HFFc6 (cell line): ENCODE data around the gene HOXD11. TPM values are rescaled to one million over a fixed set of nuclear protein-coding genes. Genes with fewer than 3 reads are reported as not detected.

Source experiments
- DNase-seq: peaks from one replicate; pipeline ENCODE4 v3.0.0-alpha.2; 2018
- H3K27ac Mint-ChIP-seq: 2 replicates; pipeline ENCODE4 v1.8.0; 2020; ENCODE audit warnings: mild to moderate bottlenecking, mixed read lengths
- H3K27me3 Mint-ChIP-seq: 2 replicates; pipeline ENCODE4 v1.8.0; 2021; ENCODE audit warnings: mild to moderate bottlenecking, moderate library complexity, mixed read lengths; ENCODE audit not compliant: insufficient read depth
- H3K36me3 Mint-ChIP-seq: 2 replicates; pipeline ENCODE4 v1.8.0; 2021; ENCODE audit warnings: low read depth, mixed read lengths
- H3K4me1 Mint-ChIP-seq: 2 replicates; pipeline ENCODE4 v1.8.0; 2020; ENCODE audit warnings: low read depth, mixed read lengths
- H3K4me3 Mint-ChIP-seq: 2 replicates; pipeline ENCODE4 v1.8.0; 2020; ENCODE audit warnings: mild to moderate bottlenecking, moderate library complexity, mixed read lengths
- H3K9me3 Mint-ChIP-seq: 2 replicates; pipeline ENCODE4 v1.8.0; 2020; ENCODE audit warnings: mild to moderate bottlenecking, mixed read lengths
- CTCF ChIP-seq: fragments of 200-600 bp; sonication (generic); IDR thresholded peaks from 2 replicates; pipeline ENCODE4 v1.5.0; 2021; ENCODE audit warnings: antibody characterized with exemption, mild to moderate bottlenecking
- total RNA-seq, 6 experiments: library from RNA; stranded (reverse); fragmentation: NEBNext Ultra II Directional; extraction: Animal tissue kit (Norgen Biotek cat#: 25700); gene quantifications; 2 replicates in 1 of 6; 3 replicates in 5 of 6; pipeline ENCODE4 v1.2.3, GENCODE V29; 2021

The HOXD11 gene
- total RNA-seq, 6 experiments from 2014 or later, result 6.0 to 10.2 (median 7.6) TPM

DNA sequence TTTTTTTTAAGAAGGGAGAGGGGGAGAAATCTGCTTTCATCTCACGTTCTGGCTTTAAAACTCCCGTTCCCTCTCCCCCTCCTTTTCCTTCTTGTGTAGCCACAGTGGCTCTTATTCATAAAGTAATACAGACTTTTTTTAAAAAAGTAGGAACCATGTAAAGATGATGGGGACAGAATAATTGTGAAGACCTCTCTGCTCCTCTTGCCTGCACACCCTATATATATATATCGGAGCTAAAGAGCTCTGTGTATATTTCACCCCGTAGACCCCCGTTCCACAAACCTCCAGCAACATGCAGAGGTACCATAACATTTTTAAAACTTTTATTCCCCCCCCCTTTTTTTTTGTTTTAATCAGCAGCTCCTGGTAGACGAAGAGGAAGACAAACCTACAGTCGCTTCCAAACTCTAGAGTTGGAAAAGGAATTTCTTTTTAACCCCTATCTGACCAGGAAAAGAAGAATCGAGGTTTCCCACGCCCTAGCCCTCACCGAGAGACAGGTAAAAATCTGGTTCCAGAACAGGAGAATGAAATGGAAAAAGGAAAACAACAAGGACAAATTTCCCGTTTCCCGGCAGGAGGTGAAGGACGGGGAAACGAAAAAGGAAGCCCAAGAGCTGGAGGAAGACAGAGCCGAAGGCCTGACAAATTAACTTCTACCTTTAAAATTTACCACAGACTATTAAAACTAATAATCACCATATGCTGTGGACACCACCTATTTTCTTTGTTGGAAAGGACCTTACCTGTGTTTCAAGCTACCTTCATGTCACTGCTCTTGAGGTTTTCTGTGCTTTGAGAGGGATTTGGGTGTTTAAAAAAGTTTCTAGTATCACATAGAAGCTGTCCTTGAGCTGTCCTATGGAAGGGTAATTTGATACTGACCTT lies 24.1 kb downstream of the HOXD11 start:
- DNase-seq, result no peak
- peaks cover 66% of the 10 kb centered on the region for H3K4me1 Mint-ChIP-seq
- no peaks in the 10 kb centered on the region for H3K9me3 Mint-ChIP-seq
- H3K36me3 Mint-ChIP-seq, result peaks cover 16% of the 10 kb centered on the region; the same call in 1 of the 2 replicates
- peak overlapping the region; percentile 61 for H3K27ac Mint-ChIP-seq
- peak overlapping the region; percentile 90 for H3K4me3 Mint-ChIP-seq
- no peak for TF ChIP-seq CTCF
- peaks cover 30% of the 10 kb centered on the region for H3K27me3 Mint-ChIP-seq

DNA sequence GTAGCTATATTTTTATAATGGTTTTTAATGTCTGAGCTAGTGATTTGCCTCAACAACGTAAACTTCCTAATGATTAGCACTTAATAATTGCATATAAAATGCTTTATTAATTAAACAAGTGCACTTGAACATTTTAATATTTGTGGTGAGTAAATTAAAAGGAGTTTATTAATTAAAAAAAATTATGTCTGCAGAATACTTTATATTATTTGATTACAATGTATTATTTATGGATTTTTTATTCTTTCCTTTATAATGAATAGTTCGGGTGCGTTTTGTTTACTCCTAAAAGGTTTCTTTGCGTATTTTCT lies 24.7 kb downstream of the HOXD11 start:
- Mint-ChIP-seq H3K4me1 (peaks cover 66% of the 10 kb centered on the region), H3K9me3 (no peaks in the 10 kb centered on the region), H3K36me3 (peaks cover 16% of the 10 kb centered on the region; the same call in 1 of the 2 replicates), H3K4me3 (peak overlapping the region; percentile 90), H3K27ac (no peak overlapping the region), H3K27me3 (peaks cover 31% of the 10 kb centered on the region)
- no peak for DNase-seq
- TF ChIP-seq CTCF, result no peak

GRCh38 chr2:176132205-176133171 lies 25.4 kb downstream of the HOXD11 start:
- TF ChIP-seq CTCF, result no peak
- H3K36me3 Mint-ChIP-seq, result peaks cover 16% of the 10 kb centered on the region; the same call in 1 of the 2 replicates
- DNase-seq, result no peak
- H3K9me3 Mint-ChIP-seq, result no peaks in the 10 kb centered on the region
- H3K4me1 Mint-ChIP-seq, result peaks cover 63% of the 10 kb centered on the region
- peaks cover 33% of the 10 kb centered on the region for H3K27me3 Mint-ChIP-seq
- H3K4me3 Mint-ChIP-seq, result peak overlapping the region; percentile 90
- peak overlapping the region; percentile 62 for H3K27ac Mint-ChIP-seq

GRCh38 chr2:176133389-176133788 lies 26.3 kb downstream of the HOXD11 start:
- Mint-ChIP-seq H3K9me3 (no peaks in the 10 kb centered on the region), H3K27me3 (peaks cover 29% of the 10 kb centered on the region), H3K36me3 (peaks cover 13% of the 10 kb centered on the region; the same call in 1 of the 2 replicates), H3K4me1 (peaks cover 63% of the 10 kb centered on the region), H3K27ac (no peak overlapping the region), H3K4me3 (no peak overlapping the region)
- no peak for DNase-seq
- no peak for TF ChIP-seq CTCF

- peaks cover 63% of the 10 kb centered on the region for H3K4me1 Mint-ChIP-seq
- H3K27me3 Mint-ChIP-seq, result peaks cover 33% of the 10 kb centered on the region
- no peak overlapping the region for H3K4me3 Mint-ChIP-seq
- H3K27ac Mint-ChIP-seq, result no peak overlapping the region
- peaks cover 6% of the 10 kb centered on the region; the same call in 1 of the 2 replicates for H3K36me3 Mint-ChIP-seq
- no peak for TF ChIP-seq CTCF
- no peaks in the 10 kb centered on the region for H3K9me3 Mint-ChIP-seq
- no peak for DNase-seq
Observed at GRCh38 chr2:176134035-176134434, 27.0 kb downstream of the HOXD11 start.
